Kidney (tissue), 14 donors: ENCODE results near the gene TTC13. TPM values are rescaled to one million over a fixed set of nuclear protein-coding genes. Genes with fewer than 3 reads are reported as not detected.

ENCODE experiments used
- DNase-seq, 5 donors: peaks; one replicate each; pipeline ENCODE4 v3.0.0-alpha.2; 2013 to 2020
- FAIRE-seq: peaks from 2 replicates; lab custom pipeline; 2012; peaks lifted over from hg19 to GRCh38; lab: Jason Lieb, UNC
- H3K27ac ChIP-seq, 2 donors: one replicate each; pipeline ENCODE4 v1.7.0; 2013; ENCODE audit warnings: low read depth in 2 of 2, low read length in 2 of 2, inconsistent platforms in 1 of 2
- H3K27me3 ChIP-seq: one replicate; pipeline ENCODE4 v1.7.1; 2013; ENCODE audit warnings: low read length, inconsistent platforms; ENCODE audit not compliant: control insufficient read depth, insufficient read depth
- H3K36me3 ChIP-seq, 3 donors: one replicate each; pipeline versions ENCODE4 v1.7.0 to v1.7.1; 2013; ENCODE audit warnings: low read length in 3 of 3, control low read depth in 1 of 3, inconsistent platforms in 1 of 3; ENCODE audit not compliant: insufficient read depth in 3 of 3, control insufficient read depth in 2 of 3
- H3K4me1 ChIP-seq, 3 donors: one replicate each; pipeline versions ENCODE4 v1.7.0 to v1.7.1; 2013; ENCODE audit warnings: low read length in 3 of 3, inconsistent platforms in 1 of 3, low read depth in 1 of 3; ENCODE audit not compliant: control insufficient read depth in 2 of 3, insufficient read depth in 2 of 3
- H3K4me3 ChIP-seq, 3 donors: one replicate each; pipeline versions ENCODE4 v1.7.0 to v1.8.1; 2013; ENCODE audit warnings: low read length in 3 of 3, control low read depth in 1 of 3, inconsistent platforms in 1 of 3
- H3K9ac ChIP-seq, 3 donors: one replicate each; pipeline versions ENCODE4 v1.7.0 to v1.7.1; 2013; ENCODE audit warnings: low read length in 3 of 3, control low read depth in 1 of 3, inconsistent platforms in 1 of 3
- H3K9me3 ChIP-seq, 3 donors: one replicate each; pipeline versions ENCODE4 v1.7.0 to v1.7.1; 2013; ENCODE audit warnings: low read length in 3 of 3, control low read depth in 1 of 3, inconsistent platforms in 1 of 3; ENCODE audit not compliant: control insufficient read depth in 2 of 3, insufficient read depth in 1 of 3
- CTCF ChIP-seq: IDR thresholded peaks from 3 replicates; pipeline ENCODE4 v1.5.1; 2012; ENCODE audit warnings: mild to moderate bottlenecking, moderate library complexity, borderline replicate concordance; ENCODE audit not compliant: insufficient read depth; ENCODE audit errors: extremely low read depth
- intact Hi-C: fragments of 100-400 bp; cut with DNase I; formaldehyde crosslinking; loops from one replicate; pipeline ENCODE4 v1.11.1; 2022
- polyA plus RNA-seq: library from polyadenylated mRNA; stranded (reverse); fragments of 350-450 nt; fragmentation: Illumina TruSeq; extraction: RNeasy Lipid Tissue Mini Kit (QIAGEN cat#74804); gene quantifications from one replicate; pipeline ENCODE4 v1.2.3, GENCODE V29; 2014; ENCODE audit warnings: low read depth, low replicate concordance; ENCODE audit not compliant: insufficient read depth
- total RNA-seq: library from RNA; stranded (reverse); fragmentation: NEBNext Ultra II Directional; extraction: Animal tissue kit (Norgen Biotek cat#: 25700); gene quantifications from one replicate; pipeline ENCODE4 v1.2.1, GENCODE V29; 2021
- donor health status: control.
- donor health status: control.
- donor health status: control.
- donor health status: control.
- donor health status: control.
- donor health status: DM: yes; HTN: yes; CAD: no.
- donor health status: Normal renal cell carcinoma (clear cell type).

Gene TTC13
- total and polyA plus RNA-seq, 2 donors from 2014 or later: 4.2 to 15.6 TPM

- peak overlapping the region in 1 of 2 donors; percentile 3 for H3K27ac ChIP-seq
- no peak for TF ChIP-seq CTCF
- H3K9ac ChIP-seq: no peak overlapping the region
- H3K9me3 ChIP-seq: no peaks in the 10 kb centered on the region
- H3K36me3 ChIP-seq: peaks cover 0 to 2% (median 0%) of the 10 kb centered on the region in 3 donors
- H3K27me3 ChIP-seq: no peaks in the 10 kb centered on the region
- H3K4me1 ChIP-seq: no peaks in the 10 kb centered on the region
- no peak overlapping the region for H3K4me3 ChIP-seq
- DNase-seq: no peak
- FAIRE-seq: no peak
- intact Hi-C loops: no loop called here
These were observed 42.9 kb upstream of the TTC13 start for GRCh38 chr1:231021540-231022031.

GRCh38 chr1:231020816-231021215 lies 42.2 kb upstream of the TTC13 start:
- intact Hi-C loops: no loop called here
- DNase-seq: peak in 1 of 5 donors; percentile 14
- Histone ChIP-seq H3K9me3 (no peaks in the 10 kb centered on the region), H3K27ac (no peak overlapping the region), H3K9ac (no peak overlapping the region), H3K27me3 (no peaks in the 10 kb centered on the region), H3K36me3 (peaks cover 0 to 2% (median 0%) of the 10 kb centered on the region in 3 donors), H3K4me1 (no peaks in the 10 kb centered on the region), H3K4me3 (no peak overlapping the region)
- no peak for TF ChIP-seq CTCF
- no peak for FAIRE-seq

- no peak for DNase-seq
- FAIRE-seq: no peak
- Histone ChIP-seq H3K36me3 (peaks cover 0 to 2% (median 0%) of the 10 kb centered on the region in 3 donors), H3K27me3 (no peaks in the 10 kb centered on the region), H3K27ac (no peak overlapping the region), H3K4me3 (no peak overlapping the region), H3K4me1 (no peaks in the 10 kb centered on the region), H3K9me3 (no peaks in the 10 kb centered on the region), H3K9ac (no peak overlapping the region)
- no peak for TF ChIP-seq CTCF
- intact Hi-C loops: no loop called here
These were observed 41.5 kb upstream of the TTC13 start for GRCh38 chr1:231020139-231020601.

- intact Hi-C loops: no loop called here
- DNase-seq (no peak), FAIRE-seq (no peak)
- no peak for TF ChIP-seq CTCF
- Histone ChIP-seq H3K27ac (no peak overlapping the region), H3K4me1 (no peaks in the 10 kb centered on the region), H3K4me3 (no peak overlapping the region), H3K27me3 (no peaks in the 10 kb centered on the region), H3K36me3 (peaks cover 0 to 2% (median 0%) of the 10 kb centered on the region in 3 donors), H3K9me3 (no peaks in the 10 kb centered on the region), H3K9ac (no peak overlapping the region)
These were observed 41.0 kb upstream of the TTC13 start for GRCh38 chr1:231019711-231020110.
